Ramos (cell line): ENCODE data around the gene KBTBD12.

ENCODE experiments used
- in situ Hi-C: fragments of 300-500 bp; cut with MboI; formaldehyde crosslinking; loops from one replicate; pipeline ENCODE4 v1.14.3; 2022; ENCODE audit warnings: low sequenced_read_pairs; ENCODE audit not compliant: unreplicated experiment

The KBTBD12 gene

GRCh38 chr3:128006061-128007032 lies 91.3 kb downstream of the KBTBD12 start:
- in situ Hi-C loops: no loop called here

- in situ Hi-C loops: no loop called here
Measured at GRCh38 chr3:128007033-128007424, 92.0 kb downstream of the KBTBD12 start.

GRCh38 chr3:128009952-128010846 lies 95.2 kb downstream of the KBTBD12 start:
- in situ Hi-C loops: no loop called here

- in situ Hi-C loops: no loop called here
Measured at GRCh38 chr3:128011140-128011539, 96.1 kb downstream of the KBTBD12 start.

GRCh38 chr3:128012050-128012449 lies 97.0 kb downstream of the KBTBD12 start:
- in situ Hi-C loops: no loop called here

GRCh38 chr3:128014548-128014947 lies 99.5 kb downstream of the KBTBD12 start:
- in situ Hi-C loops: no loop called here

GRCh38 chr3:128016502-128016901 lies 101.5 kb downstream of the KBTBD12 start:
- in situ Hi-C loops: no loop called here

GRCh38 chr3:128021768-128022372 lies 106.8 kb downstream of the KBTBD12 start:
- in situ Hi-C loops: no loop called here

GRCh38 chr3:128033102-128033501 lies 118.1 kb downstream of the KBTBD12 start:
- in situ Hi-C loops: no loop called here

- in situ Hi-C loops: no loop called here
Measured at GRCh38 chr3:128036119-128036518, 121.1 kb downstream of the KBTBD12 start.
